H1 (cell line): ENCODE results near the gene SH3GL1. TPM values are rescaled to one million over a fixed set of nuclear protein-coding genes. Genes with fewer than 3 reads are reported as not detected.

Source experiments
- EP300 ChIP-seq, 2 experiments: IDR thresholded peaks; 1 replicate in 1 of 2; 2 replicates in 1 of 2; pipeline ENCODE4 v1.6.1; 2011 to 2012; ENCODE audit warnings: low read depth in 2 of 2, low read length in 2 of 2, mild to moderate bottlenecking in 2 of 2, borderline replicate concordance in 1 of 2, inconsistent platforms in 1 of 2, moderate library complexity in 1 of 2
- EZH2 ChIP-seq: fragments of 200-600 bp; sonication (generic); IDR thresholded peaks from 2 replicates; pipeline ENCODE4 v1.7.1; 2012; ENCODE audit warnings: low read depth, mild to moderate bottlenecking, moderate library complexity, low read length, inconsistent platforms; ENCODE audit not compliant: severe bottlenecking
- POLR2AphosphoS5 ChIP-seq: IDR thresholded peaks from 2 replicates; pipeline ENCODE4 v1.6.1; 2011; ENCODE audit warnings: low read depth, low read length
- YY1 ChIP-seq: IDR thresholded peaks from 2 replicates; pipeline ENCODE4 v1.6.1; 2011; ENCODE audit warnings: low read depth, mild to moderate bottlenecking, low read length
- polyA plus RNA-seq, 7 experiments: library from polyadenylated mRNA; depleted of rRNA in 3 of 7; stranded (reverse) in 5 of 7; unstranded in 2 of 7; fragments of >200 nt in 5 of 7; fragments of 200-250 nt in 2 of 7; gene quantifications; 1 replicate in 5 of 7; 2 replicates in 1 of 7; 4 replicates in 1 of 7; pipeline versions ENCODE4 v1.2.1 to v1.2.3, GENCODE V29; 2011 to 2013; ENCODE audit warnings: missing spikeins in 2 of 7, mixed read lengths in 2 of 7
- total RNA-seq: library from RNA; stranded (reverse); fragmentation: NEBNext Ultra II Directional; extraction: Animal tissue kit (Norgen Biotek cat#: 25700); gene quantifications from 2 replicates; pipeline ENCODE4 v1.2.1, GENCODE V29; 2021

The SH3GL1 gene
- total and polyA plus RNA-seq, 2 of the 8 experiments (the other 6 are each of a cell fraction or from before 2014, with no cell fraction given): 81.5 to 102 TPM

- TF ChIP-seq EZH2 (no peak), EP300 (IDR thresholded peaks at IDR 0.05; ENCODE audit: borderline replicate concordance in 1 of 2, low read depth in 2 of 2, low read length in 2 of 2) (no peak), YY1 (no peak), POLR2AphosphoS5 (no peak)
These were observed 10.8 kb downstream of the SH3GL1 start (continued) for GRCh38 chr19:4389511-4390016.
